Kidney capillary endothelial cell (primary cell): Measurements from ENCODE around the gene PRR27.

Experiments
- DNase-seq: peaks from one replicate; pipeline ENCODE4 v3.0.0-alpha.2; 2018; ENCODE audit warnings: low spot score

Gene PRR27

DNA sequence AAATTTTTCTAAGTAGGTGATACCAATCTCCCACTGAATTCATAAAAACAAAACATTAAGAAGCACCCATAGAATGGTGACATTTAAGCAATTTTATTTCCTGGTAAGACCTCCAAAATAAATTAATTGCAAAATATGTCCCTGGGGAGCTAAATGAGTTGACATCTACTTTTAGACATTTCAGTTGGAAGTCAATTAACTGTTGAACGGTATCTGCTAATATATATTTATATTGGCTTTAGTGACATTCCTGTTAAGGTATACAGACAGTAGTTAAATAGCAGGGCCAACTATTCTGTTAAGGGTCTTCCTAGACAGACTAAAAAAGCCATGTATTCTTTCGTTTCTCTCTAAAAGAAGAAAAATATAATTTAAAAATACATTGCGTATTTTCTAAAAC is at the start of gene PRR27:
Gene PRR27, plus strand, starts transcription at position 301 of the 400 bp plus-strand sequence. CDS start 139 bp downstream, outside the sequence.
- no peak for DNase-seq

DNA sequence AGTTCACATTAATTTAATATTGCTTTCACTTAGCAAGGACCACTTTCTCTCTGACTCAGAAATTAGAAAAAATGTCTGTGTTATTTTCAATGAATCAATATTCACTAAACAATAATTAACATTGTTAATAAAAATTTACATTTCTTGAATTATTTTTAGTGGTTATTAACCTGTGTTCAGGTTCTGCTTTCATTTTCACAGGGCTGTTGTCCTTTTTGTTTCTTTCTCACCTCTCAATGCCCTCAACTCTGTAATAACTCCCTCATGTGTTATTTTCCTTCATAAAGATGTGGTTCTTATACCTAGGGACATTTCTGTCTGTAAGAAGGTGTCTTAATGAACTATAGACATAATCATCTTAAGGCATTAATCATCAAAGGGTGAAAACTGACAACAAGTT is 43.1 kb upstream of the PRR27 start:
- DNase-seq = no peak

DNA sequence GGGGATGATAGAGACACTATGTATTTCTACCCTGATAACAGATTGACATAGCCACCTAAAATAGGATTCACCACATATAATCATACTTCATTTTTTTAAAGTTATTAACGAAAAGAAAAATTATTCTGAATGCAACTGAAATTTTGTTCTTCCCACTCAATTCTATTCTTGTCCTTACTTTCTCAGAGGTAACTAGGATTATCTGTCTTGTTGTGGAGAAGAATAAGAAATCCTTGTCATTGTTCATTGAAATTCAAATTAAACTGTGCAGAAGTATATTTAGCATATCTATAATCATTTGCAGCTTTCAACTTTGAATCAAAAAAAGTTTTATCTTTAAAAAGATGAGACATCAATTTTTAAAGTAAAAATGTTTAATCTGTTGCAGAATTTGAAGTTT is 40.4 kb upstream of the PRR27 start:
- DNase-seq = no peak

DNA sequence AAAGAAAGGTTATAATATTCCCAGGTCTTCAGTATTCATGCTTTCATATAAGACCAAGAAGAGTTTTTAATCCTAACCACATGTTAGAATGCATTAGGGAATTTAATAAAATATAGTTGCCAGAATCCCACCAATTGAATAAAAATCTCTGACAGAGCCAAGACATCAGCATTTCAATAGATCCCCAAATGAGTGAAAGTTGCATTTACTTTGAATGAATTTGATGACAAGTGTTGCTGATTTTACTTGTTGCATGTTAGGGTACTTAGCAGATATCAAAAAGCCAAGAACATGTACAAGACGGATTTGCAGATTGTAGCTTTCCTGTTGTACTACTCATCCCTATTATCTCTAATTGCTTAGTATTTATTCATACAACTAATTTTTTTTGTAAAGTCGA is 39.9 kb upstream of the PRR27 start:
- no peak for DNase-seq

DNA sequence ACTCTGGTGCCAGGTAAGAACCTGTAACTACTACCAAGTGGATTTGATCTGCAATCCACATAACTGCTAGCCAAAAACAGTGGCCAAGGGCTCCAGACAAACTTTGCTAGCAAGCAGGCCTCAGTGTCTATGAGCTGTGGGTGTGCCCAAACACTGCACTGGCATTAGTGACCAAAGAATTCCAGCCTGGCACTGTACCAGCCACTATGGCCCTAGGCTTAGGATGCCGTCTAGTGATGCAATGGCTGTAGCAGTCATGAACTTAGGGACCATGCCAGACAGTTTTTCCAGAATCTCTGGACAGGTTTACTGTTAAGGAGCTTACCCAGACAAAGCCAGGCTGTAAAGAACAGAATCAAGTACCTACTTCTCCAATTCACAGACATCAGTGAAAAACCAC is 33.7 kb upstream of the PRR27 start:
- DNase-seq = no peak

DNA sequence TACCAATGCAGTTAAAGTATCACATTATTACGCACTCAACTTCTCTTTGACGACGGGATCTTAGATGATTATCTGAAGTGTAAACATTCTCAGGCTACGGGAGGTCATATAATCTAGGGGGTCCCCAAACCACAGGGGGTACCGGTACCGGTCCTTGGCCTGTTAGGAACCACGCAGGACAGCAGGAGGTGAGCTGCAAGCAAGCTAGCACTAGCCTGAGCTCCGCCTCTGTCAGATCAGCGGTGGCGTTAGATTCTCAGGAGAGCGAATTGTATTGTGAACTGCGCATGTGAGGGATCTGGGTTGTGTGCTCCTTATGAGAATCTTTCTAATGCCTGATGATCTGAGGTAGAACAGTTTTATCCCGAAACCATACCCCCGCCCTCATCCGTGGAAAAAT is 20.6 kb upstream of the PRR27 start:
- no peak for DNase-seq

DNA sequence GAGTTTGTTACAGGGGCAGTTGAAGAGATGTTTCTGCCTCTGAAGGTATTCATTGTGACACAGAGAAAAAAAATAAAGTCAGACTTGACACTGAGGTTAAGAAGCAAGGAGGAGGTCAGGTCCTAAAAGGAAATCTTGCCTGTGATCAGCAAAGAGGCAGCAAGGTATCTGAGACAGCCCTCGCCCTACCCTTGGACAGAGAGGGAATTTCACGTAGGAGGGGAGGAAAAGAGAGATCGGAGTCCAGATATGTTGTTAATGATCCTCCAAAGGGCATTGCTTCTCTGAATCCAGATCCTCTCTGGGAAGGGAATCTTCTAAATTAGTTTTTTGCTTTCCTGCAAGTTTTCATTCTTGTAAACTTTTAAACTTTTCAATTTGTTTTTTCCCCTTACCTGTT is 15.3 kb upstream of the PRR27 start:
- no peak for DNase-seq

DNA sequence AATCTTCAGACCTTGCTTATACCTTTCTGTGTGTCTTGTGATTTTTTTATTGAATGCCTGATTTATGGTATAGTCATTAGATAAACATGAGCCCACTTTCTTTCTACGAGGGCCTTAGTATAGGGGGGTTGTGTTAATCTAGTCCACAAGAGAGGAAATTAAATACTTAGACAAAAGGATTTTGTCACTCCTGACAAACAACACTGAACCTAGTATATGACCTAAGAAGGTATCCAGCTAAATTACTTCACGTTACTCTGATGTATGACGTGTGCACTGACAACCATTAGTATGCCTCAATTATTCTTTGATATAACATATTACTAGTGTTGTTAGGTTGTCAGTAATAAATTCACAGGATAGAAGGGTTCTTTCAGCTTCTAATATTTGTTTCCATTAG is 2.8 kb upstream of the PRR27 start:
- no peak for DNase-seq

DNA sequence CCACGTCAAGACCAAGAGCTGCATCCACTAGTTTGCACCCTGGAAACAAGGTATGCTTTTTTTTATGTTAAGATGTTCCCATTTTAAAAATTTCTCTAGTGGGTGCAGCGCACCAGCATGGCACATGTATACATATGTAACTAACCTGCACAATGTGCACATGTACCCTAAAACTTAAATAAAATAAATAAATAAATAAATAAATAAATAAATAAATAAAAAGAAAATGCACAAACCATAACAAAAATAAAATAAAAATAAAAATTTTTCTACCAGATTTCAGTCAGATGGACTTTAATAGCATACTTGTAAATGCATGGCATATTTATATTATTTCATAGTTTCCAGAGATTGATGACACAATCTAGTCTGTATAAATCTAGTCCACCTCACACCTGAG is 1.9 kb upstream of the PRR27 start:
- no peak for DNase-seq

DNA sequence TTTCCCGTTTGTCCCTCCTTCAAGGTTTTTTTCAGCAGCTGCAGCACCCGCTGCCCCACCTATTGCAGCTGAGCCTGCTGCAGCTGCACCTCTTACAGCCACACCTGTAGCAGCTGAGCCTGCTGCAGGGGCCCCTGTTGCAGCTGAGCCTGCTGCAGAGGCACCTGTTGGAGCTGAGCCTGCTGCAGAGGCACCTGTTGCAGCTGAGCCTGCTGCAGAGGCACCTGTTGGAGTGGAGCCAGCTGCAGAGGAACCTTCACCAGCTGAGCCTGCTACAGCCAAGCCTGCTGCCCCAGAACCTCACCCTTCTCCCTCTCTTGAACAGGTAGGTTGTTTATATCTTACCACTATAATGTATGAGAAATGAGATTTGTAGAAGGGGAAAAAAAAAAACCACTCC is 4.5 kb downstream of the PRR27 start:
- no peak for DNase-seq

DNA sequence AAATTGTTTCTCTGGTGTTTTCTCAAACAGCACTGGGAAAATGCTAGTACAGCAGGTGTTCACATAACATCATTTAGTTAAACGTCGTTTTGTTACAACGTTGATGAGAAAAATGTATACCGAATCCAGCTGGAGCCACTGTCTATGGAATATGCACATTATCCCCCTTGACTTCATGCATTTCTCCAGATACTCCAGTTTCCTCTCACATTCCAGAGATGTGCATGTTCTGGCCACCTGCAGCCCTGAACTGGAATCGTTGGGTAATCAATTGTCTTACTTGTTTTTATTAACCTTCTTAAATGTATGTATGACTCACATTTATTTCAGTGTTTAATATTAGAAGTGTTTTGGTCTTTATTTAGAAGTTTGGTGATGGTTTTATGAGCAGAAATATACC is 23.1 kb downstream of the PRR27 start:
- no peak for DNase-seq

DNA sequence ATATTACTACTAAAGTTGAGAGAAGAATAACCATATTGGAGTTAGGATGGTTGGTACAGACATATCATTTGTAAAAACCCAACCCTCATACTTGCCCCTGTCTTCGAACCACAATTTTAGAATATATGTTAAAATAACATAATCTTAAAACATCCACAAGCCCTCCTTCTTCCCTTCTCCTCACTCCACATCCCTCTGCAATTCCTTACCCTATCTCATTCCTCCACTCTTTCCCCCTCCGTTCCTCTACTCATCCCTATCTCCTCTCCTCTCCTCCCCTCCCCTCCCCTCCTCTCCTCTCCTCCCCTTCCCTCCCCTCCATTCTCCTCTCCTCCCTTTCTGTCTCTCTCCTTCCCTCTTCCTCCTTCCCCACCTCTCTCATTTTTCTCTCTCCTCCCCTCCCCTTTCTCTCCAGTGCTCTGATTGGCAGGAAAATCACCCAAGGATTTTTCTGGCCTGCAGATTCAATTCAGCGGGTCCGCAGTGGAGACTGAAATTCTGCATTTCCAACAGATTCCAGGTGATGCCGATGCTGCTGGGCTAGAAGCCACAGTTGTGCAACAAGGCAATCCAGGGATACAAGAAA is 24.1 kb downstream of the PRR27 start:
- DNase-seq = no peak

DNA sequence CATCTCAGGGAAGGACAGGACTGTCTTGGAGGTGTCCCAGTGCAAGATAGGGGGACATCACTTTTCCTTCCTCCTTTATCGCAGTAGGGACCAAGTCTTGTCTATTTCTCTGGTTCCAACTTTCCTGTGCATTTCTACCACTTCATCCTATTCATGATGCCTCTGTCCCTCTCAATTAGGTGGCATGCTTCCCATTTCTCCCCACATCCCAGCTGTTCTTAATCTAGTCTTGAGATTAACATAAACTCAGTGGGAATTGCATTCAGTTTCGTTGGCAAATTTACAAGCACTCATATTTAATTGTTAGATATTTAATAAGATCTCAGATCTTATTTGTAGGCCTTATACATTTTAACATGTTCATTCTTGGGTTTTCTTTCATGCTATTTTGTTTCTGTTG is 25.8 kb downstream of the PRR27 start:
- no peak for DNase-seq

DNA sequence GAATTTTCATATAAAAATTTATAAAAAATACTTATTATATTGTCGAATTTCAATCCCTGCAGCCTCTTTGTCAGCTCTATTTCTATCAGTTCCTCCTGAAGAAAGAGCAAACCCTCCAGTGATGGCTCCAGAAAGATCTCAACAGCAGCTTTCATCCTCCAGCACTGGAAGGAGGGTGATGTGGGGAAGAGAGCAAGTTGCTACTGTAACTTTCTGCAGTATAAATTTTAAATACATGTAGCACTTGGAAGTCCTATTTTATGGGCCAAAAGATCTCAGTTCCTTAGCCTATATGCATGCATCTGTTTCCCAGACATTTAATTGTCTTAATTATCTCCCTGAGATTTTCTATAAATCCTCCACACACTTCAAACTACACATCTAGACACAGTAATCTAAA is 27.8 kb downstream of the PRR27 start:
- DNase-seq = no peak

DNA sequence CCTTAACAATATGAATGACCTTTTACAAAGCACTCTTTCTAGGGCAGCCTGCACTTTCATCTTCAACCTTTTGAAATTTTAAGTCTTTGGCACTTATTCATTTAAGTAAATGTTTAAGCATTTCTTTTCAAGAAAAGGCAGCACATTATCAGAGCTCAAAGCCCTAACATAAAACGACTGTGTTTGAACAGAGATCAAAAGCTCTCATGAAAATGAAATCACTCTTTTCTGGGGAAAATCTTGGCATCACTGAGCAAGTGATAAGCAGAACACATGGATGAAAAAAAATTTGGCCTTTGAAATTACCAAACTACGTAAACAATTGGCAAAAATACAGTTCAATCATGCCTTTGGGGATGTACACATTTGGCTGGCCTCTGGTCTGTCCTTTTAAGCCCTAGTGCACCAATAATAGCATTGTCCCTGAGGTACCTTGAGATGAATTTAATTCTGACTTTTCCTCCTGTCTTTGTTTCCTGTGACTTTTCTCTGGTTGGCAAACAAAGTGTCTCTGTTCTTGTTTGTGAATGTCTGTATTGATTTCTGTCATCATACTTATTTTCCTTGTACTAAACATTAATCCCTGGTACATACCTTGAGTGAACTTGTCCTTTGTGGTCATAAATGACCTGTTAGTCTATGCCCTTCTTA is 28.6 kb downstream of the PRR27 start:
- DNase-seq = no peak

DNA sequence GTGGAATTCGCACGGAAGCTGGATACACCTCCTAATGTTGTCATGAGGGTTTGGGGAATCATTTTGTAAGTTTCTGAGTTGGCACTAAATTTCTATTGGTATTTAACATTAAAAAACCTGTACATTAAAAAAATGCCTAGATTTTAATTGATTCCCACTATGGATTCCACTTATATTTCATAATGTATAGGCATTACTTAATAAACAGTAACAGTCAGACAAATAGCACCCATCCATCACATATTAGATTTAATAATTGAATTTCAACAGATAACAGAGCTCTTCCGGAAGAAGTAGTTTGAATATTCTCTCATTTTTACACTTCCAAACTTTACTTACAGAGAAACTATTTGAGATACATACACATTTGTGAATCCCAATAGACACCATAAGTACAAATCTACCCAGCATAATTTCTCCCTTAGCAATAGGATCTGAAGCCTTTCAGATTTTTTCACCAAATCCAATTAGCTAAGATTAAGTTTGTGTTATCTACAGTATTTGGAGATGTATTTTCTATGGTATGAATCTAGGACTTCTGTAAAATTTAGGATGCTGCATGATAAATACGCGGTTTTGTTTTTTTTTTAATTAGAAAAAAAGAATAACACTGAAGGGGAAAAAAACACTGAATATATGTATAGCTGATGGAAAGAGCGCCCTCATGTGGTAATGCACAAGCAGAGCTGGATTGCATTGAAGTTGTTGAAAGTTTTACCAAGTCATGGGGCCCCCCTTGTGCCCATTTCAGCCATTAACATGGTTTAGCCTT is 29.3 kb downstream of the PRR27 start:
- peak; percentile 38 for DNase-seq

DNA sequence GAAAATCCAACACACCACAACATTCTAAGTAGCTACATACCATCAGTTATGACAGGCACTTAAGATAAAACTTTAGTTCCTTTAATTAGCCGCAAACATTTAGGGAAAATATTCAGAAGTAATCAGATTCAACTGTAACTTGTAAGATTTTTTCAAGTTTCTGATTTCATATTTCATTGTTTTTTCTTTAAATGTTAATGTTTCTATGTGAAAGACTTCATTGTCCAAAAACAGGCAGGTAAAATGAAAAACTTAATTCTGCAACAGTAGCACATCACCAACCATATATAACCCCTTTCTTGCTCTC is 29.9 kb downstream of the PRR27 start:
- DNase-seq = no peak

DNA sequence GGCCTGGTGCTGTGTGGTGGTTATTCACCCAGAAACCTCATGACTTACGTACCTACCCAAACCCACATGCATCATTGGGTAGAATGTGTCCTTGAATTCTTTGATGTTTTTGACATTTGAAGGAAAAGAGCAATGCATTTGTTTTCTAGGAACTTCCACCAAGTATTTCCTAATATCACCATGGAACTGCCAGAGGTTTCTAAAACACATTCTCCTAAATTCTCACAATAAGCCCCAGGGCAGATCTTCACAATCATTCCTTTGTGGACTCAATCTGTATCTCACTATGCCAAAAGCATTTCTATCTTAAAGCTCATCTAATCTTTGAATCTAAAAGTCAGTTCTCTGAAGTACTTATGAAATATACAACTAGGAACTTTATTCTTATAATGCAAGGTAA is 33.2 kb downstream of the PRR27 start:
- no peak for DNase-seq

DNA sequence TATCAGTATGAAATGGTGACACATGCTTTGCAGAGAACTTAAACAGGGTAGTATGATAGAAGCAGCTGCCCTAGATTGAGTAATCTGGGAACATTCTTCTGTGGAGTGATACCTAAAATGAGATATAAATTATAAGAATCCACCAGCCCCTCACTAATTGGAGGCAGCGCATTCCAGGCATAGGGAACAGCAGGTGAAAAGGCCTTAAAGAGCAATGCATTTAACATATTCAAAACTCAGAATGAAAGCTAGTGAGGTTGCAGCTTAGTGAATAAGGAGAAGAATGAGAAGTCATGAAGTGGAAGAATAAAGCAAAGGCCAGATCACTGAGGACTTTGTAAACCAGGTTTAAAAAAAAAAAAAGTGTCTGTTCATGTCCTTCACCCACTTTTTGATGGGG is 36.5 kb downstream of the PRR27 start:
- no peak for DNase-seq

DNA sequence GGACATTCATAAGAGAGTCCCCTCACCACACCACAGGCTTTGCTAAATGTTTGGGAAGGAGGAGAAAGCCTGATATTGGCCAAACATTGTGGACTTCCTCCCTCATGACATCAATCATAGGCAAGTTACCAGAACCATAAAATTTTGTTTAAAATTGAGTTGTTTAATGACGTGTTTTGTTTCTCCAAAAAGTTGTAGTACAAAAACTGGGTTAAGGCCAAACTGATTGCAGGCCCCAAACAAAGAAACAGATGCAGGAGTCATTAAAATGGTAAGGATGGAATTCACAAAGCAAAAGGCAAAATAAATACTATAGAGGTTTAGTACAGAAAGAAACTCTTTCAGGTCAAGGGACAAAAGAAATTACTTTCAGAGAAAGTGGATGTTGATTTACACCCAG is 37.6 kb downstream of the PRR27 start:
- DNase-seq = no peak

DNA sequence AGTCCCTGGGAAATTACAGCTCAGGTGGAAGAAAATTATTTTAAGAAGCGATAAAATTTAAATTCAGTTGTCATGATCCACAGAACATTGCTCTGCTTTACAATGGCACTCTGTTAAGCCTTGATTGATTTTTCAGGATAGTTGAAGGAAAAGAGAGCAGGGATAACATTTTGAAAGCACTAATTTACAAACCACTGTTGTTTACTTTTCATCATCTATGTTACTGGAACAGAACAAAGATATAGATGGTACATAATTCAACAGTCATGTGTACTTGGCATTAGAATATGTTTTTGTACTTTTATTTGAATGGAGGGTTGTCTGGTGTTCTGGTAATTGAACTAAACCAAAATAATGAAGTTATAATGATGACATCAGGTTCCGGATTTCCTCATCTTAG is 38.9 kb downstream of the PRR27 start:
- DNase-seq = no peak

DNA sequence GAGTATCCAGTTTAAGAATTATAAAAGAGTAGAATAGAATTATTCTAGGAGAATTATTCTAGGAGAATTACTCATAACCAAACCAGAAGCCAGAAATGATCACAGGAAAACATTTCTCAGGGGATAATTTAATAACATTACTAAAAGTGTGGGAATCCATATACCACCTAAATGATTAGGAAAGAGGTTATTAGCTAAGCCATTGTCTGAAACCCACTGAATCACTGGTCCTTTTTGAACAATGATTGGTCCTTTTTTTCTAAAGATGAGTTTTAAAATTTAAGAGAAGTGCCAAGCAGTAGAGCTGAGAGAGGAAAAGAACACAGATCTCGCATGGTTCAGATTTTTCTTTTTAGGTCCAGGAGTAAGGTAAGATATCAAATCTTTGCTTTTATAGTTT is 41.4 kb downstream of the PRR27 start, which contains the start of gene ODAM:
Gene ODAM, plus strand, starts transcription at position 301 of the 400 bp plus-strand sequence. CDS start 819 bp downstream, outside the sequence.
- no peak for DNase-seq

DNA sequence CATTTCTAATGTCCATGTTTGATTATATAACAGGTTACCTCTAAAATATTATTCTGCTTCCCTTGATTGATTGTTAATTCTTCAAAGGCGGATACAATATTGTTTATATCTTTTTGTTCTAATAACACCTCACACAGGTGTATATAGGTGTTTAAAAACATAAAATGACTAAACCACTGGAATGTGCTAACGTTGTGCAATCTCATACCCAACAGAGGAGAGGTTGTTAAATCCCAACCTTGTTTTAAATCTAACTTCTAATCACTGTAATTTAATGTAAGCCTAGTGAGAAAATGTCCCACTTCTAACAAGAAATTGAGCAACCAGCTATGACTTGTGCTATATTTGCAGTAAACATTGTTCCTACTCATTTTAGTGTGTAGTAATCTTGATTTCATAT is 42.8 kb downstream of the PRR27 start:
- DNase-seq = no peak

DNA sequence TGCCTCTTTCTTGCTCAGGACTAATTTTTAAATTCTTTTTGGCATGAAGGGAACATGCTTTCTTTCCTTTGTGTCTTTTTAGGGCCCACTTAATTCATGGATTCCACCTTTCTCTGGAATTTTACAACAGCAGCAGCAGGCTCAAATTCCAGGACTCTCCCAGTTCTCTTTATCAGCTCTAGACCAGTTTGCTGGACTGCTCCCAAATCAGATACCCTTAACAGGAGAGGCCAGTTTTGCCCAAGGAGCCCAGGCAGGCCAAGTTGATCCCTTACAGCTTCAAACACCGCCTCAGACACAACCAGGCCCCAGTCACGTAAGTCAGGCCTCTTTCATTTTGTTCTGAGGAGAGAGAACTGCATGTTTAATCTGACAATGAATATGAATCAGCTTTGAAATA is 43.8 kb downstream of the PRR27 start:
- DNase-seq = no peak
